Activated T-cell treated with anti-CD3 and anti-CD28 coated beads for 48 hours (primary cell): ENCODE measurements around the gene CHMP3.
"Not testable (repeated sequence)": the region's sequence is repeated elsewhere in the genome, so short reads cannot be mapped to it uniquely, and the experiment has no call there.

Experiments used
- DNase-seq: peaks from one replicate; pipeline ENCODE4 v3.0.0-alpha.2; 2020; ENCODE audit warnings: low read depth

The CHMP3 gene

DNA sequence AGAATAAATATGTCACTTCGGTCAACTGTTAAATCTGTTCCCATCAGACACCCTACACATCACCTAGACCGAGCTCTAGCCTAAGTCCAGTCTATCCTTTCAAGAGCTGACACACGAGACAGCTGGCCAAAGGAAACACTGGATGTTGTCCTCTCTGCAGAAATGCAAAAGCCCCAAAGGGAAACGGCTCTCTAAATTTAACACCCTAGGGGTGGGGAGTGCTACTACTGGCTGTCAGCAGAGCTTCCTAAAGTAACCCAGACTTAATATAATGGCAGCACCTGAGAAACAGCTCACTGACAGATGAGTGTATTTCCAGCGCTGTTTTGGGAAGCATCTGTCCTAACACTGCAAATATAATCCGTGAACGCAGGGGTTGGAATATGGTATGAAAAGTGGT lies 55.6 kb downstream of the CHMP3 start:
- no peak for DNase-seq

DNA sequence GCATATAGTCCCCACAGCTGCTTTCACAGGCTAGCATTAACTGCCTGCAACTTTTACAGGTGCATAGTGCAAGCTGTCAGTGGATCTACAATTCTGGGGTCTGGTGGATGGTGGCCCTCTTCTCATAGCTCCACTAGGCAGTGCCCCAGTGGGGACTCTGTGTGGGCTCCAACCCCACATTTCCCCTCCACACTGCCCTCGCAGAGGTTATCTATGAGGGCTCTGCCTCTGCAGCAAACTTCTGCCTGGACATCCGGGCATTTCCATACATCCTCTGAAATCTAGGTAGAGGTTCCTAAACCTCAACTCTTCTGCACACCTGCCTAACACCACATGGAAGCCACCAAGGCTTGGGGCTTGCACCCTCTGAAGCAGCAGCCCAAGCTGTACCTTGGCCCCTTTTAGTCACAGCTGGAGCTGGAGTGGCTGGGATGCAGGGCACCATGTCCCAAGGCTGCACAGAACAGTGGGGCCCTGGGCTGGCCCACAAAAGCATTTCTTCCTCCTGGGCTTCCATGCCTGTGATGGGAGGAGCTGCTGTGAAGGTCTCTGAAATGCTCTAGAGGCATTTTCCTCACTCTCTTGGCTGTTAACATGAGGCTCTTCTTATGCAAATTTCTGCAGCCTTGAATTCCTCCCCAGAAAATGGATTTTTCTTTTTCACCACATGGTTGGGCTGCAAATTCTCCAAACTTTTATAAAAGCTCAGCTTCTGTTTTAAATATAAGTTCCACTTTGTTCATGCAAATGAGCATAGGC lies 62.7 kb downstream of the CHMP3 start:
- DNase-seq = no peak

DNA sequence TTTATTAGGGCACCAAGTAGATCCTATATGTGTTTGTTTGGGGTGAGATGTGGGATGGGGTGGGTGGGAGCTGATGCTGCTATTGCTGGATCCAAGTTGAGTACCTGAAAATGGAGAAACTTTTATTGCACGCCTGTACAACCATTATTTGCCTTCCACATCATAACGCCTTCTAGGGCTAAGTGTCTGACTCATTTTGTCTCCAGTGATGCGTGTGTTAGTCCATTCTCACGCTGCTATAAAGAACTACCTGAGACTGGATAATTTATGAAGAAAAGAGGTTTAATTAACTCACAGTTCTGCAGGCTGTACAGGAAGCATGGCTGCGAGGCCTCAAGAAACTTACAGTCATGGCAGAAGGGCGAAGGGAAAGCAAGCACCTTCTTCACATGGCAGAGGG lies 63.9 kb downstream of the CHMP3 start:
- DNase-seq = no peak

DNA sequence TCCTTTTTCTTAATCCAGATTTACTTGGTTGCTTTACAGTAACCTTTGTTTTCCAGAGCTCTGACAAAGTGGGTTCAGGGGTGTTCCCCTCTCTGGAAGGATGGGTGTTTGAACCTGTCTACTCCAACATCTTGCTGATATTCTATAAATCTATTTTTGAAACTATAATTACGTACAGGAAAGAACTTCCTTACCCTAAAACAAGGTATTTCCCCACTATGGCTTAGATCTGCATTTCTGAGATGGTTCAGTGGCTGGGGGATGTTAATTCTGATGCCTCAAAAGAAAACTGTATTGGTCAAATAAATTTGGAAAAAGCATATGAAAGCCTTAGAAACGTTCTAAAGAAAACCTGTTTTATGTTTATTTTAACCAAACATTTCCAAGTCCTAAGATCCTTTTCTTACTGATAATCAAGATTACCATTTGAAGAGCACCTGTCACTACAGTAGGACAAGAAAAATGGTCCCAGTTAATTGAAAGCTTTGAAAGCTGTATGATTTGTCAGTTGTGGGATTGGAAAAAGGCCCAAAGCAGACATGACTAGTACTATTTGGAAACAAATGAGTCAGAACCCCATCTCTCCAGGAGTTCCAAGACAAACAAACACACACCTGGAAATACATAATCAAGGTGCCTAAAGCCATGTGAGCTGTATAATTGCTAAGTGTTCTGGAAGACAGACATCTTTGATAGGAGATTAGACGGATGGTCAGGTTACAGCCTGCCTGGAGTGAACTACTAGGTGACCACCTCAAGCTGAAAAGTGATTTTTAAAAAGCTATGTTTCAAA lies 64.6 kb downstream of the CHMP3 start:
- no peak for DNase-seq

DNA sequence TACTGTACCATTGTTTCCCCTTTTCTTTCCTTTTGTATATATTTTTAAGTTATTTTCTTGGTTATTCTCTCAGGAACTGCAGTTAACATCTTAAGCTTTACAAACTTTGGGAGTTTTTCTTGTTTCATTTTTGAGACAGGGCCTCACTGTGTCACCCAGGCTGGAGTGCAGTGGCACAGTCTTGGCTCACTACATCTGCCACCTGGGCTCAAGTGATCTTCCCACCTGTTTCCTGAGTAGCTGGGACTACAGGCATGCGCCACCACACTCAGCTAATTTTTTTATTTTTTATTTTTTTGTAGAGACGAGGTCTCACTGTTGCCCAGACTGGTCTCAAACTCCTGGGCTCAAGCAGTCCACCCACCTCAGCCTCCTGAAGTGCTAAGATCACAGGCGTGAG lies 66.9 kb downstream of the CHMP3 start:
- not testable (repeated sequence) for DNase-seq

DNA sequence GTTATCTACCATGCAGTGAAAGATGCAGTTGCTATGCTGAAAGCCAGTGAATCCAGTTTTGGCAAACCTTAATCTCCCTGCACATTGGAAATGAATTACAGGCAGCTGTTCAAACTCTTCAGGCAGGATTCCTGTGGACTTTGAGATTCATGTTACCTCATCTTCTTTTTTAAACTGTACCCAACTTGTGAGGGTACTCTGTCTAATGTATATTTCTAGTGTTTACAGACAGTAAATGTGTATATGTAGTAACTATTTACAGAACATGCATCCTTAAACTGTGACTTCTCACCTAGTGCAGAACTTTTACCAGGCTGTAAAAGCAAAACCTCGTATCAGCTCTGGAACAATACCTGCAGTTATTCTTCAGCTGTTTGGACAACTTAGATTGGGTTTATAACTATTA lies 71.2 kb downstream of the CHMP3 start:
- DNase-seq = no peak

DNA sequence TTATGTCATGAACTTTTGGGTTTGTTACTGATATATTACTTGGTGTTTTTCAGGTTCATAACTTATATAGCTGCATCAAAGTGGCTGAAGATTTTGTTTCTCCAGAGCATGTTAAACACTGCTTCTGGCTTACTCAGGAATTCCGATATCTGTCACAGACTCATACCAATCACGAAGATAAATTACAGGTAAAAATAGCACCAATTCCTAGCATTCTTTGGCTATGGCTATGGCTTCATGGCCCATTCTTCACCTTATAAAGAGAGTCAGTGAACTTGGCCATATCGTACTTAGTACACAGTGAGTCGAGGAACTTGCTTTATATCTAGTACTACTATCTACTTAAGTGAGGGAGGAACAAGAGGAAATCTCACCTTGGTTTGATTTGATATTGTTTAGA lies 72.2 kb downstream of the CHMP3 start:
- DNase-seq = no peak

DNA sequence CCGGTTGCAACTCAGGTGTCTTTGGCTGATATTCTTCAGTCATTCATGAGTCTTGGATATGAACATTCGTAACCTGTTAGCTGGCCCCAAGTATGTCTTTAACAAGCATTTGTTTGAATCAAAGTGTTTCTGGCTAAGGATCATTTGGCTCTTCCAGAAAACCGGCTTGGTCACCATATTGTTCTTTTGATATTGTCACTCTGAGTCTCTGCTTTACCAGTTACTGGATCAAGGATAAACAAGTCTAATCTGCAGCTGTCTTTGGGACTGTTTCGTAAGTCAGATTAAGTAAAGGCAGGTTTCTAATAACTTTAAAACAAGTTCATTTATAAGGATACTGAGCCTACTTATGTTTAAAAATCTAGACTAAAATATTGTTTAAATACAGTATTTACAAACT lies 73.0 kb downstream of the CHMP3 start:
- DNase-seq = no peak

DNA sequence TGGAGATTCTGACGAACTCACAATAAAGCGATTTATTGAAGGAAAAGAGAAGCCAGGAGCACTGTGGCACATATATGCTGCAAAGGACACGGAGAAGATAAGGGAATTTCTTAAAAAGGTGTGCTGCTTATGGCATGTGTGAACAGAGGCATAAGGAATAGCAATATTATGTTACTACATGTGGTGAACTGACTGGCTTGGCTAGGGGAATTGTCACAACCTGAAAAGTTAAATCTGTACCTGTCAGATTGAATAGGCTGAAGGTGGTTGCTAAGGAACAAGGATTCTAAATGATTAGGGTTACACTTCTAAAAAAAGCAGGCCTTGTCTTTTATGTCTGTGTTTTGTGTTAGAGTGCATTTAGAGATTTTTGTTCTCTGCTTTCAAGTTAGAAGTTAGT lies 73.7 kb downstream of the CHMP3 start:
- DNase-seq = no peak

DNA sequence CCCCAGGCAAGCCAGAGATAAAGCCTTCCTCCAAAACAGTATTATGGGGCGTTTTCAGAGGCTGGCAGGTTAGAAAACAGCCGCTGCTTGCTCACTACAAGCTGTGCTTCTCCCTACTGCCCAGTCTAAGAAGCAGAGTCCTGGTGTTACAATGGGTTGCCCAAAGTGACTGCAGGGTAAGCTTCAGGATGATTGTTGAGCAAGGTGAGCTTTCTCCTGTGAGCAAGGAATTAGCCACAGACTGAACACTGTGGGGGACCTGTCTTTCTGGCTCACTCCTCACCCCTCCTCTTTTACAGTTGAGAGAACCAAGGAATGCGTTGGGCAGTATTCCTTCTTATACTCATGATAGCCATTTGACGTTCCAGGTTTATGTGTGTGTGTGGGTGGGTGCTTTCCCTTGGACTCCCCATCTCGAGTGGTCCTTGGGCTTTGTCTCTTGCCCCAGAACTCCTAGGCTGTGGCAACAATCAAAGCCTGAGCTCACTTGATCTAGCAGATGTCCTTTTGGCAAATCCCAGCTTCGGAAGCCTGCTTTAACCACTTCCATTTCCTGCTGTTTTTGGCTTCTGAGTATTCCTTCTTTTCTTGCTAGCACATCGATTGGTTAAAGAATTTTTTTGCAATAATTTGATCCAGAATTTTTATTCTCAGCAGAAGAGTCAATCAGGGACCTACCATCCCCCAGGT lies 74.5 kb downstream of the CHMP3 start:
- no peak for DNase-seq

DNA sequence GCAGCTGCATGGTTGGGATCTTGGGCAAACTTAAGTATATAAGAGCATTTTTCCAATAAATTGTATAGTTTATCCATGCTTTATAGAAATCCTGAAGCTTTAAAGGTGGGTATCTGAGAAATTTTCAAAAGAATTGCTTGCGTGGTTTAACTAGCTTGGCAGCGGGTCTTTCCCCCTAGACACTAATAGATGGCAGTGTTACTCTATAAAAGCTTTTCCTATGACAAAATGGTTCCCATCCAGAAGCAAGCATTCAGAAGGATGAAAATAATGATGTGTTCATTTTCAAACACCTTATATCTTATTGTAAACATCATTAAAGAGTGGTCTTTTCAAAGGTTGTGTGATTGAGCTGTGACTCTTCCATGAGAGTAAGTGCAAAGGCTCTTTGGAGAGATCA lies 76.2 kb downstream of the CHMP3 start:
- no peak for DNase-seq

DNA sequence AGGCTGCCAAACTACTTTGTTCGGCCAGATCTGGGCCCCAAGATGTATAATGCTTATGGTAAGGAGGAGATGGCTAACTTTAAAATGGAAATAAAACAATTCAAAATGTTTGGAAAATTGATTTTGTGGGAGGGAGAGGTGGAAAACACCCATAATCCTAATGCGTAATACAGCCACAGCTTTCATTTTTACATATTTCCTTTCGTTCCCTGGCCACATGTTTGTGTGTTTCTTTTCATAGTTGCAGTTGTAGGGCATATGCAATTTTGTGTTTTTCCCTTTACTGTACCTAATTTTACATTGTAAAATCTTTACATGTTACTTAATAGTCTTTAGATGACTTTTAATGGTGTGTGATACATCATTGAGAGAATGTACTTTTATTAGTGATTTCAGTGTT lies 77.4 kb downstream of the CHMP3 start:
- DNase-seq = no peak

DNA sequence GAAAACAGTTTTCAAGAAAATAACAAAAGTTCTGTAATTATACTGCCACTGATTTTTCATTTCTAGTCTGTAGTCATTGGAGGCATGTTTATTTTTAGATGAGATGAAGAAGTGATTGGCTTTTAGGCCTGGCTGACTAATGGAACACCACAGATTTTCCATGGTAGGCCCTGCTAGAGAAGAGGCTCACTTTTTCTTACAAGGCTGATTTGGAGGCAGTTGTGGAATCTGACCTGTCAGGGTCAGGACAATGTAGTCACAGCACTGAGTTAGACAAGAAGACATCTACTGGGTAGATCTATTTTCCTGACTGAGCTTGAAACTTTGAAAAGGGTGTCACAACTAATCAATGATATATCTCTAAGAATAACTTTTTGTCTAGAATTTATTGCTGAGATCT lies 78.1 kb downstream of the CHMP3 start:
- no peak for DNase-seq

DNA sequence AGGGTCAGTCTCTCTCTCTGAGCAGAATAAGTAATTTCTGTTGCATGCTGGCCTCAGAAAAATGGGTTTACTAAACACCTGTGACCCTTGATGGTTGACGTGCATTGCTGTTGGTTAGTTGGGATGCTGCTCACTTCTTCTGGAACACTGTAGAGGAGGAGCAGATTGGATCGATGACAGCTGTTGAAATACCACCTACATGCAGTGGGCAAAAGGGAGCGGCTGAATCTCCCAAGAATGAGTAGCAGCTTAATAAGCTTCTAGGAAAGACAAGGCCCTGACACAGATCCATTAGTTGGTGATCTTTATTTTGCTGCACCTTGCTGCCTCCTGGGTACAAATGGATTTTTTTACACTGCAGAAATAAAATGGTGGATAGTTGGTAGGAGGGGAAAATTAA lies 78.9 kb downstream of the CHMP3 start:
- no peak for DNase-seq

DNA sequence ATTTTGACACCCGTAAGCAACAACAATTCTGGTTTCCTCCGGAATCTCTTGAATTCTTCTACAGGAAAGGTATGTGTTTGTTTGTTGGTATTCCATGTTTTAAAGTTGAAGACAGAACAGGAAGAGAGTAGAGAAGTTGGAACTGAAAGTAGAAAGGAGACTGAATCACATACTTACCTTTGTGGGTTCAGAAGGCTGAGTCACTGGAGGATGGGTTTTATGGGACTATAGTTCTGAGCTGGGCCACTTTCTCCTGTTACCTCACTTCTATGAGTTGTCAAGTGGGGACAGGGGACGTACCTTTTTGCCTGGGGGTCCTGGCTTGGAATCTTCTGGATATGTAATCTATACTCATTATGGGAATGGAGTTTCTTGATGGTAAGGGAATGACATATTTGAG lies 81.2 kb downstream of the CHMP3 start:
- no peak for DNase-seq

DNA sequence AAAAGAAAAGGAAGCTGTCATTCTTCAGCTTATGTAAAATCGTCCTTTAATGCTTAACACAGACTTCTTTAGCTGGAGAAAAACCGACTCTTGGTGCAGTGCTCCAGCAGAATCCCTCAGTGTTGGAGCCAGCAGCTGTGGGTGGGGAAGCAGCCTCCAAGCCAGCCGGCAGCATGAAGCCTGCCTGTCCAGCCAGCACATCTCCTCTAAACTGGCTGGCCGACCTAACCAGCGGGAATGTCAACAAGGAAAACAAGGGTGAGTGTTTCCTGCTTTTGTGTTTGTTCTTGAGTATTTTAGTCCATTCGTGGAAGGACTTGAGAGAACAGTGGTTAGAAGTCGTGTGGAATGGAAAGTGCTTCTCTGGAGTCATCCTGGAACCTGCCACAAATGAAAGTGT lies 83.1 kb downstream of the CHMP3 start:
- no peak for DNase-seq

DNA sequence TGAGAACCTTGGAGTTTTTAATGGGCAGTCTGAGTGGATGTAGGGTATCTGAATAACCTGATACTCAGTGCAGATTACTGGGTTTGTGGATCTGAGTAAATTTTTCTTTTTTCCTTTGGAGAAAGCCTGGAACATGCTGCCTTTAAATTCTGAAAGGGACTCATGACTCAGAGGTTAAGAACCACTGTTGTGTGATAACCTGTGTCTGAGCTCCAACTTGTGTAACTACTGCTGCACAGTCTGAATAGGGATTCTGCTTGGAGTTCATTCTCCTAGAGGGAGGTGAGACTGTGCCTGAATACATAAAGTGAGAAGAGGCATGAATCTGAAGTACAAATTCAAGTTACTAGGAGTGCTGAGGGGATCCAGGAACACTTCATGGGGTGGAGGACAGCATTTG lies 85.9 kb downstream of the CHMP3 start:
- DNase-seq = no peak

DNA sequence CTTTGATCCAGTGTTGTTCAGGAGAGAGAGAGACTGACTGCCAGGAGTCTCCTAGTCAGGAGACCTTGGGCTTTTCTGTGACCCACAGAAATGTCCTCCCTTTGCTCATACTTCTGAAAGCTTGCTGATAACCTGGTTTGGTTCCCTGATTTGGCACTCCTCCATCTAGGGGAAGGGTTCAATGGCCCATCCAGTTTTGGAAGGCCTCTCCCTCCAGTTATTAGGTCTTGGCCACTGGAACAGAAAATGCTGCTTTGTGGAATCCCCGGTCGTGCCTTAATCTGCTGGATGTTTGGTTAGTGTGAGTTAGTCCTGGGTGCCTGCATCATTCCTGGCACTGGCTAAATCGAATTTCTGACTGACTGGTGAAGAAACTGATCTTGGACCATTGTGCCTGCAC lies 86.3 kb downstream of the CHMP3 start:
- no peak for DNase-seq

DNA sequence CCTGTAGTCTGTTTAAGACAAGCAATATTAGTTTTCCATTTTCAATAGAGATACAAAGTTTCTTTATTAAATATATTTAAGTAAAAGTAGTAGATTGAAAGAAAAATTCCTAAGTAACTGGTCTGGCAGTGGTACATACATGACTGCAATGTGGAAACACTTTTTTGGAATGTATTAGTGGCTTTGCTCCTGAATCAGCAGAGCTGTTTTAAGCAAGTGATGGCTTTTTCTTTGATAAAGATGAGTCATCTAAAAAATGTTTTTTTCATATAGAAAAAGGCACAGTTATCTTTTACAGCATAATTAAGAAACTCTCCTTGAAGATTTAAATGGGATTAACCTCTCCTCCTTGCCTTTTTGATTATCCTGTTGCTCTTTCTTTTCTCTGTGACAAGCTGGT lies 87.2 kb downstream of the CHMP3 start:
- DNase-seq = no peak

DNA sequence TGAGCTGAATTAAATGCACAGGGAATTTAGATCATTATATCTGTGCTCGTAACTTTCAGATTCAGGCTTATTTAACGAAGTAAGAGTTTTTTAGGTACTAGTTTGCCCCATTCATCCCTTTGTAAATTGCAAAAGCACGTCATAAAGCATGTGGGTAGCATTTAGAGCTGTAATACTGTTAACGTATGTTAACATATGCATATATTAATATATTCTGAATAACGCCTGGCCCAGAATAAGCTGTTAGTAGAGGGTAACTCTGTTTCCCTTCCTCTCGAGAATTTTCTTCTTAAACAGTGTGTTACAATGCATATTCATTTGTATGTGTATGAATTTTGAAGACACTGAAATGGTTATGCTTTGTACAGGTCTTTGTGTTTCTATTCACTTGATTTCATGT lies 91.6 kb downstream of the CHMP3 start:
- DNase-seq = no peak

DNA sequence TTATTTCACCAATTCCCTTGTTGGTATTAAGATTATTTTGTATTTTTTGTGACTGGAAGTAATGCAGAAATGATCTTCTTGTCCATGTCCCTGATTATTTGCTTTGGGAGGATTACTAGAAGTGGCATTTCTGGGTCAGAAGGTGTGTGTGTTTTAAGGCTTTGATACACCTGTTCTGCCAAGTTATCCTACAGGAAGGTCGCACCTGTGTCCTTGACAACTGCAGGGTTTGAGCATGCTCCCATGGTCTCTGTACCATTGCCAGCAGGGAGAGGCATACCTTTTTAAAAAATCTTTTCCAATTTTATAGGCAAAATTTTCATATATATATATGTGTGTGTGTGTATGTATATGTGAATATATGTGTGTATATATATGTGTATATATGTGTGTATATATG lies 92.4 kb downstream of the CHMP3 start:
- DNase-seq = no peak

DNA sequence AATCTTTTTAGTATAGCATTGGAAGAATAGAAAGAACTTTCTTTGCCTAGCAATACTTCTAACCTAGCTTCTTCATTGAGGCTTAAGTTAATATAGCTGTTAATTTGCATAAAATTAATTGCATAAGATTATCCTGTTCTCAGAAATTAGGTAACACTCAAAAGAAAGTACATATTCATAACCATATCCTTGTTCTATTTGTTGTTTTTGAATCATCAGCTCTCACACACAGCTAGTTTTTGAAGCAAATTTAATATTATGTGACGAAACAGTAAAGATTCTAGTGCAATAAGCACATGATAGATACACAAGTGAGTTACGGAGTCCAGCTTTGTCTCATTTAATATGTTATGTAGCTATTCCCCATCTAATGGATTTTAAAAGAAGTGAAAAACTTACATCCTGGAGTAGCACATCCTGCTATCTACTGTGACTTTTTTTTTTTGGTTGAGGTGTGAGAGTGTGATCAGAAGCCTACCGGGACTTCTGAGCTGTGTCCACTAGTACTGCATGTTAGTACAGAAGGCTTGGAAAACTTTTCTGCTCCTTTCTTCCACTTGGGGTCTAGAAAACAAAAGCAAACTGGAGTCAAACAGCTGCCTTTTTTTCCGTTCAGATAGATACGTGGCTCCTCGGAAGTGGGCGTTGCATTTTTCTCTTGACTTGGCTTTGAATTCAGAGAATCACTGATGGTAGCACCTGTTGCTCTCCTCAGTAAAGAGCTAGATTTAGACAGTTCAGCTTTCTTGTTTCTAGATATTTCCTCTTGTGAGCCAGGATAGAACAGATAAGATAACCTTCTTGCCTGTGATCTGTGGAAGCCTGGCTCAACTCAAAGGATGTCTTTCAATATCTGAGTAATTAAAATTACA lies 94.8 kb downstream of the CHMP3 start:
- DNase-seq = no peak
